GM12865 (cell line): ENCODE results near the gene XIRP2.

ENCODE experiments used
- DNase-seq: peaks from one replicate; pipeline ENCODE4 v3.0.0; 2010; ENCODE audit warnings: low read depth
- H3K4me3 ChIP-seq: 2 replicates; pipeline ENCODE4 v1.5.1; 2011; ENCODE audit warnings: mild to moderate bottlenecking, low read depth, low read length, control low read depth
- TF ChIP-seq, protein P1 (sequence below): IDR thresholded peaks from 2 replicates; pipeline ENCODE4 v1.5.1; 2011; ENCODE audit warnings: low read length, control low read depth, low read depth, inconsistent platforms; ENCODE audit not compliant: insufficient read depth; ENCODE audit errors: missing control alignments

Gene XIRP2

DNA sequence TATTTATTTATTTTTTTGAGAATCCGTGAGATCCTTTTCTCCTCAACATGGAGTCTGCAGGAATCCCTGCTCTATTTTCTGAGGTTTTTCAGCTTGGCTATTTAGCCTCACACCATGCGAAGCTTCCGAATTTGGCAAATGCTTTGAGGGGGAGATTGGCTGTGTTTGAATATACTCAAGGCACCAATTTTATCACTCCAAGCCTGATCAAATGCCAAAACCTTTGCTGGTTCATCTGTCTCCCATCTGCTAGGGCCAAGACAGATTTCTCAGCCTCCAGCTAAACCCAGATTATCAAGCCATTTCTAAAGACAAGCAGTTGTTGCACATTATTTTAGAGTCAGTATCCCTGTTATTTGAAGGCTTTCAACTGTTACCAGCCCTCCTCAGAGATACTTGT, 295.7 kb downstream of the XIRP2 start:
- DNase-seq = no peak
- TF ChIP-seq, protein P1, sequence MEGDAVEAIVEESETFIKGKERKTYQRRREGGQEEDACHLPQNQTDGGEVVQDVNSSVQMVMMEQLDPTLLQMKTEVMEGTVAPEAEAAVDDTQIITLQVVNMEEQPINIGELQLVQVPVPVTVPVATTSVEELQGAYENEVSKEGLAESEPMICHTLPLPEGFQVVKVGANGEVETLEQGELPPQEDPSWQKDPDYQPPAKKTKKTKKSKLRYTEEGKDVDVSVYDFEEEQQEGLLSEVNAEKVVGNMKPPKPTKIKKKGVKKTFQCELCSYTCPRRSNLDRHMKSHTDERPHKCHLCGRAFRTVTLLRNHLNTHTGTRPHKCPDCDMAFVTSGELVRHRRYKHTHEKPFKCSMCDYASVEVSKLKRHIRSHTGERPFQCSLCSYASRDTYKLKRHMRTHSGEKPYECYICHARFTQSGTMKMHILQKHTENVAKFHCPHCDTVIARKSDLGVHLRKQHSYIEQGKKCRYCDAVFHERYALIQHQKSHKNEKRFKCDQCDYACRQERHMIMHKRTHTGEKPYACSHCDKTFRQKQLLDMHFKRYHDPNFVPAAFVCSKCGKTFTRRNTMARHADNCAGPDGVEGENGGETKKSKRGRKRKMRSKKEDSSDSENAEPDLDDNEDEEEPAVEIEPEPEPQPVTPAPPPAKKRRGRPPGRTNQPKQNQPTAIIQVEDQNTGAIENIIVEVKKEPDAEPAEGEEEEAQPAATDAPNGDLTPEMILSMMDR = no peak
- no peak overlapping the region for H3K4me3 ChIP-seq

- H3K4me3 ChIP-seq = no peak overlapping the region
- TF ChIP-seq, protein P1 = no peak
- no peak for DNase-seq
Measured at GRCh38 chr2:167186465-167186864, 298.2 kb downstream of the XIRP2 start.

DNA sequence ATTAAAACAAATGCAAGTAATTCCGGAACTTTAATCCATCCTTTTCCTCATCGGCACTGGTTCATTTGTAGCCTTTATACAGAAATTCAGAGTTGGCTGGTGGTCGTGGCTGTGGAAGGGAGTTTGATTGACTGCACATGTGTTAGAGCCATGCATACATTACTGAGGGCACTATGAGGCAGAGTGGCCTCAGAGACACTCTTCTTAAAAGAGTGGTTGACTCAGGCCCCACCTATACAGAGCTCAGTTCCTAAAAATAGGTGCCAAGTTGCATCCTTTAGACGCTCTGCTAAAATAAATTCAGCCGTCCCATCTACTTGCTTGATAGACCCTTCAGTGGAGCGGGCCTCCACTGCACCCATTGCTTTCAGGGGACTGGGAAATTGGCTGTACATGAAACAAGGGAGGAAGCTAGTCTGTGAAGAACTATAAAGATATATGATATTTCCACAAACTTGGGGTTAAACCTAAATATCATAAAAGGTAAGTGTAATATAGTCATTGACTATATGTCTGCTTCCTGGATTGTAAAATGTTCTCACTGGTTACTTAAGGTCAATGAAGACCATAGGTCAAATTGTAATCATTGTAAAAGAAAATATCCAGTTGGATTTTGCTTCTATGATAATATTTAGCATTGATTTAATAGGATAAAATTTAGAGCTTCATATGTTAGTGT, 298.9 kb downstream of the XIRP2 start:
- no peak overlapping the region for H3K4me3 ChIP-seq
- TF ChIP-seq, protein P1 = no peak
- DNase-seq = no peak

- DNase-seq = no peak
- TF ChIP-seq, protein P1 = no peak
- no peak overlapping the region for H3K4me3 ChIP-seq
Measured at GRCh38 chr2:167187978-167188967, 300.0 kb downstream of the XIRP2 start.

GRCh38 chr2:167190053-167190452, 301.8 kb downstream of the XIRP2 start:
- TF ChIP-seq, protein P1 = no peak
- no peak for DNase-seq
- no peak overlapping the region for H3K4me3 ChIP-seq

DNA sequence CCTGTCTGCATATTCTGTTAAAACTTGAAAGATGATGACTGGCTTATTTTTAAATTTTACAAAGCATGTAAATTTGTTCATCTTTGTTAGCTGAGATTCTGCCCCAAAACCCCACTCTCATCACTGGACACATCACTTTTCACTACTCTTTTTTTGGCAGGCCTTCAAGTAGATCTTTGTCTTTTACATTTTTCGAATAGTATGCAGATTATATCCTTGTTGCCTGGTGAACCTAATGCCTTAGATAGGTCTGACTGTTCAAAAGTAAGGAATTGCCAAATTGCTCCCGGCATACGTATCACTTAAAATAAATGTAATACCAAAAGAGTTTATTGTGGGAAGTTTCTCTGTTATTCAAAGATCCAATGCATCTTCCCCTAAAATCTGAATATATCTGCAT, 303.3 kb downstream of the XIRP2 start:
- TF ChIP-seq, protein P1 = no peak
- DNase-seq = no peak
- no peak overlapping the region for H3K4me3 ChIP-seq
